CD4-positive, alpha-beta T cell treated with Interleukin-17A for 4 hours (primary cell): ENCODE data around the gene CACNB2.

Source experiments
- DNase-seq: peaks from one replicate; pipeline ENCODE4 v3.0.0-alpha.2; 2020; ENCODE audit warnings: mixed read lengths

The CACNB2 gene

DNA sequence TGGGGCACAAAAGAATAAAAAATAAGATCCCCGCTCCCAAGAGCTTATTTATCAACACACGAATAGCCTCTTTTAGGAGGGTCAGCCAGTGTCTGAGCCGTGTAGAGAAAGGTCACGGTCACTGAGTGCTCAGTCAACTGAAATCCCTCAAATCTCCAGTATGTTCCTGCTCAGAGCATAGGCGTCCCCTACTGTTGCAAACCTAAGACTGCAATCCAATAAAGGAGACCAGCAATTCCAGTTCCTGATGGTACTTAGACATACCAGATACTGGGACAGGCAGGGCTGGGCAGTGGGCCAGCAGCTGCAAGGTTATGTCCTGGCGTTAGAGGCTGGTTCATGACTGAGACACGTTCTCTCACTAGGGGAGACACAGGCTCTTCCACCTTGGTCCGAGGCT is 93.6 kb downstream of the CACNB2 start:
- DNase-seq, result no peak

DNA sequence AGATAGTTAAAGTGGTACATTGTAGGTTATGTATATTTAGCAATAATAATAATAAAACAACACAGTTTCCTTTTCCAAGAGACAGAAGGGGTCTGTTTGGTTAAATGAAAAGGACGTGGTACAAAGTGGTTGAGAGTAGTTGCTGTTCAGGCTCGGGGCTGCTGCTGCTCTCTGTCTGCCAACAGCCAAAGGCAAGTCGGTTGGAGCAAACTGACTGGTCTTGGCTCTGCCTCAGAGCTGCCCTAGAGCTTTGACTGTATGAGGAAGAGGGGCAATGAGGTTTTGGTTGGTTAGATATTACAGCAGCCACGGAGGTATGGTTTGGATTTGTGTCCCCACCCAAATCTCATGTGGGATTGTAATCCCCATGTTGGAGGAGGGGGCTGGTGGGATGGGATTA is 95.3 kb downstream of the CACNB2 start:
- DNase-seq, result no peak

DNA sequence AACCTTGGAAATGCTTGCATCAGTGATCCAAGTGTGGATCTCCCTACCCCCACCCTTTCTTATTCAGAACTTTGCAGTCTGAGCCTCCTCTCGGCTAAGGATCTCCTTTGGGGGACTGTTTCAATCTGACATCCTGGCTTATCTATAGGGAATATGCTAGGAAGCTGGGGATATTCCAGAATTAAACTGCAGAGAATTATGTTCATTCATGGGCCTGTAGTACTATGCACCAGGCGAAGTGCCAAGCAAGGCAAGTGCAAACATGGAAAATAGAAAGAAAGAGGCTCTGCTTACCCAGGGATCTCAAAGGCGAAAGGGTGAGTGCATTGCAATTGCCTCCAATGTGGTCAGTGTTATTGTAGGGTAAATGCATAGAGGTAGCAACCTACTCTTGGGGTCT is 96.5 kb downstream of the CACNB2 start:
- no peak for DNase-seq

DNA sequence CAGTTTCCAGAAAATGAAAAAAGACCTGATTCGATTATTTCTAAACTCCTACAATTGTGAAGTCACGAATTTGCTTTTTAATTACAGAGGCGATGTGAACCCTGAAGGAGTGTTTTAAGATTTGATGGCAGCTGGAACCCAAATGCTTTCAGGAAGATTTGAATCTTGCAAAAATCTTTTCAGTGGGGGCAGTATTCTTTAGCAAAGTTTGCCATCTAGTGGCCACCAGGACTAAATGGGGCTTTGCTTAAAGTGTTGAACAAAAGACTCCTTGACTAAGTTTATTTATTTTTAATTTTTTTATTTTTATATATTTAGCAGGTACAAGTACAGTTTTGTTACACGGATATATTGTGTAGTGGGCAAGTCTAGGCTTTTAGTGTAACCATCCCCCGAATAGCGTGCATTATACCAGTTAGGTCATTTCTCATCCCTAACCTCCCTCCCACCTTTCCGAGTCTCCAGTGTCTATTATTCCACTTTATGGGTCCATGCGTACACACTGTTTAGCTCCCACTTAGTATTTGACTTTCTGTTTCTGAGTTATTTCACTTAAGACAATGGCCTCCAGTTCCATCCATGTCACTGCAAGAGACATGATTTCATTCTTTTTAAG is 98.8 kb downstream of the CACNB2 start:
- DNase-seq, result no peak

DNA sequence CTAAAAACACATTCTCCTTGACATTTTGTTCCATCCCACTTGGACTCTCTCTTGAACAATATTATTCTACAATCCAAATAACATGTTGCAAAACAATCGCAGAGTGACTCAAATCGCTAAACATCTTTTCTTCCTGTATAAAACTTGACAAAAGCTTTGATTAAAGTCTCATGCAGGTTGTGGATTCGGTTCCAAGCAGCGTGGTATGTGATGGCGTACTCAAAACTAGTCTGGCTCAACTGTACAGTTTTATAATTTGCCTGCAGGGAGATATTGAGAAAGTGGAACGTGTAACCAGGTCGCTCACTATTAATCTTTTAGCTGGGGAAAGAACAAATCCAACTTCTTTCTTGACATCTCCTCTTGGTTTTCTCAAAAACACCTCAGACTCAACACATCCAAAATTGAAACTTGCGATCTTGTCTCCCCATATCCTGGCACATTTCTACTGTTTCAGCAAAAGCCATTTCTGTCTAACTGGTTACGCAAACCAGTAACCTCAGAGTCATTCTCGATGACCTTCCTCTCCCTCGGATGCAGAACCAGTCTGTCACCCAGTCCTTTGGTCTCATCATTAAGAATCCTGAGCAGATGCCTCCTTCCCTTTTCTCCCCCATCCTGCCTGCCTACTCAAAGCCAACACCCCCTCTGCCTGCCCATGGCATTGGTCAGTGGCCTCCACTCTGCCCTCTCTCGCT is 100.1 kb downstream of the CACNB2 start:
- DNase-seq, result no peak

DNA sequence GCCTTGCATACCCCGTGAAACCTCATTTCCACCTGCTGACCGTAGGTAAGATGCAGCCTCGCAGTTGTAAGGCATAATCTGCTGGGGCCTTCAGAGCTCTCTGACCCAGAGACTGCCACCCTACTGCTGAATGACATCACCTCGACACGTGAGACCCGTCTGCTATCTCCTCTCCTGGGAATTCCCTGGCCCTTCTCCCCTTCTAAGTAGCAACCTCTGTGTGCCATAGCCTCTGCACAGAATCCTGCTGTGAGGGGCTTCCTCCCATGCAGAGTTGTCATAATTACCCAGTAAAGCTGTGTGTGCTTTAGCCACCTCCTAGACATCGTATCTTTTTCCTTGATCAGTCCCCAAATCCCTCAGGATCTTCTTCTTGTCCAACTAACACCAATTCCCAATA is 106.7 kb downstream of the CACNB2 start:
- no peak for DNase-seq

DNA sequence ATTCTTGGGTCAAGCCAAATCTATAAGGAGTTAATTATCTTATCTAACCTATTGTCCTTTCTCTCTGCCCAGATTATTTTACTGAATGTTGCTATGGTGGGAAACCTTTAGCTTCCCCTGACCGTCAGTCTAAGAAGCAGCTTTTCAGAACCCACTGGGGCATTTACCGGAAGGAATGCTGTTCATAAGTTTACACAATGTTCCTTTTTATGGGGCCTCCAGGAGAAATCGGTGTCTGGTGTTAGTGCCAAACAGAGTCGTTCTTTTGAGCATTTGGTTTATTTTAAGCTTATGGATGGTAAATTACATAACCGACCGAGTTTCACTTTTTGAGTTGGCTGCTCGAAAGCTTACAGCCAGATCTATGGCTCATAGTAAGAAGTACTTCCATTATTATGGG is 111.9 kb downstream of the CACNB2 start:
- DNase-seq, result no peak

DNA sequence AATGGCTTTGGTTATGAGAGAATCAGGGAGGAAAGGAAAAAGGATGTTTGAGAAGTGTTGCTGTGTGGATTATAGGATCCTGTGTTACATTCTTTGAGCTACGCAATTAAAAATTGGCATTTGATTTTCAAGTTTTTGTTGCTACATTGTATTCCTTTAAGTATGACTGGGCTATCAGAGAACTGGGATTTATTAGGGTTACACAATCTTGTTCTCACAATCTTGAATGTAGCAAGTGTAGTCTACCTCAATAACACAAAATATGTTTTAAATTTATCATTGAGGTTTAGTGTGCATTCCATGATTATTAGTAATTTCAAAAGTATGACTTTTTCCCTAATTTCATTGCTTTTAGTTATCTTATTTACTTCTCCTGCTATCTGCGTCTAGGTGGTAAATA is 113.9 kb downstream of the CACNB2 start:
- no peak for DNase-seq

DNA sequence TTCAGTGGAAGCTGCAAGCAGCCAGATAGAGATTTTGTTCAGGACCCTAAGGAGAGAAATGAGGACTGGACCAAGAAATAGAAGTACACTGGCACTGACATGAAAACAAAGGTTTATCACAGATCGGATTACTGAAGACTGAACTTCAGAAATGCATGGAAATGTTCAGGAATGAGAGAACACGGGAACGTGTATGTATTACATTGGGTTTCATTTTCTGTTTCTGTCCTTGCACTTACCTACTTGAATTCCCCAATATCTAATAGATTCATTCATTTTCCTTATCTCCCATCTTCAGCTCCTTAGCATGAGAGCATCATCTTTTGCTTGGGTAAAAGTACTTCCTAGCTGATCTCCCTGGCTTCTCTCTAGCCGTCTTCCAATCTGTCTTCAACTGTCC is 114.5 kb downstream of the CACNB2 start:
- DNase-seq, result no peak

DNA sequence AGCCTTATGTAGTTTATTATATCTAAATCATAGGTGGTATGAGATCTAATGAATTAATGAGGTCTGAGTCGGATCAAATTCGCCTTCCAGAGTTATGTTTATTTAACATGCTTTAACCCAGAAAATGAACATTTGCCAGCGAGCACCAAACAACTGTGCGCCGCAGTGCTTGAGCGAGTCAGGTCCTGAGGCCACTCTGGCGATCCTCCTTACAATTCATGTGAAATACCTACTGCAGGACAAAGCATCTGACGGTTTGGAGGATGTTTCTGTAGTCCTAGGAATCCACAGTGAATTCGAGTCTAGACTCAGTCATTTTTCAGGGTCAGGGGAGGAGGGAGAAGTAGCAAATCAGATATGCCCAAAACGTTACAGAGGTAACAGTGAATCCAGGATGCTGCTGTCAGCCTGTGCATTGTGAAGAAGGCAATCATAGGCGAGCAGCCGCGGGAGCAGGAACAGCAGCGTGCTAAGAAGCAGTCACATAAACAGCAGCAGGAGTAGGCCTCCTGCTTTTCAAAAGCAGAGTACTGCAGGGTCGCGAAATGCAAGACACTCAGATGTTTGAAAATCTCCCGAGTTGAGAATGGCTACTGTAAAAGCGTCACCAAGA is 120.2 kb downstream of the CACNB2 start:
- no peak for DNase-seq

DNA sequence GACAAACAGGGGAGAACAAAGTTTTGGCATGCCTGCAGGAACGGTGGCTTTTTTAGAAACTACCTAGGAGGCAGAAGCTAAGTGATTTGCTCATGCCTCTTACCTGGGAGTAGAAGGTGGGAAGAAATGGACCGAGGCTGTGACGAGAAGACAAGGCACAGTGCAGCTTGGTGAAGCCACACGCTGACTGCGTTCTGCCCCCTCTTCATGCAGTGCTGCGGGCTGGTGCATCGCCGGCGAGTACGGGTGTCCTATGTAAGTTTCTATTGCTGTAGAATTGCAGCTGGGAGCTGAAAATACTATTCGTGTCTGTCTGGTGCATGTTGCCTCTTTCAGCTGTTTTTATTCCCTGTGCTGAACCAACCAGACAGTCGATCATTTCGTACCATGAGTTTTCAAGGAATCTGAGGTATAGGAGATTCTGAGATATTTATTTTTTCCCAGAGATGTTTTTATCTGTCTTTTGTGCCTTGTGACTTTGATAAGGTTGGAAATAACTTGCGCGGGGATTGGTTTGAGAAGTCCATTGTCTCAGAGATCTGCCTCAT is 120.9 kb downstream of the CACNB2 start:
- no peak for DNase-seq

DNA sequence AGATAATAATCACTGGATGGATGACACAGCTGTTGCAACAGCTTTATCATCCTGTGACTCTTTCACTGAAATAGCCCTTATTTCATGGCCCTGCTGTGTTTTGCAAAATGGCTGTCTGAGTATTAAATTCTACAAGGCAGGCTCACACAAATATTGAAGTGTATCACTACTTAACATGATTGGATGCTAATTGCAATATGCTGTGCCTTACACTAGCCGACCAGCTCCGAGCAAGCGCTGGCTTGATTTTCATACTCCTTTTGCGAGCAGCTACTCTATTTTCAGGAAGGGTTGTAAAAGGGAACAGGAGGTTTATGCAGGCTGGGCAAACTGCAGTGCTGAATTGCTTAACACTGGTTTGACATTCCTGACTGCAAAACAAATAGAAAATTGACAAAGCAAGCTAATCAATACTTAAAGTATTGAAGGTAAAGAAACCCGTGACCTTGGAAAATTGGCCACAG is 121.6 kb downstream of the CACNB2 start:
- DNase-seq, result no peak

DNA sequence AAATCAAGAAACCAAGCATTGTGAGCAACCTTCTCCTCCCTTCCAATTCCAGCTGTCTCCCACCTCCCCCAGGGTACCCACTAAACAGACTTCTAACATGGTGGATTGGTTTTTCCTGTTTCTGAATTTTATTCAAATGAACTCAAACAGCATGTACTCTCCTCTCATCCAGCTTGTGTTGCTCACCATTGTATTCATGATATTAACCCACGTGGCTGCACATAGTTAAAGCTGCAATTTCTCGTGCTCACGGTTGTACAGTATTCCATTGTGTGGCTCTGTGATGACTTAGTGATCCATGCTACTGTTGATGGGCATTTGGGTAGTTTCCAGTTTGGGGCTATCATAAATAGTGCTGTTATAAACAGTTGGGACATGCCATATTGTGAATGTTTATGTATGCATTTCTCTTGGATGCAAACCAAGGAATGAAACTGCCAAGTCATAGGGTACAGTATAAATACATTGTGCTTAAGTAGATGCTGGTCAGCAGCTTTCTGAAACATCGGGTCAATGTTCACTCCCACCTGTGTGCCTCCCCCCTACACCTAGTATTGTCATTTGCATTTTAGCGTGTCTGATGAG is 124.3 kb downstream of the CACNB2 start:
- DNase-seq, result no peak

DNA sequence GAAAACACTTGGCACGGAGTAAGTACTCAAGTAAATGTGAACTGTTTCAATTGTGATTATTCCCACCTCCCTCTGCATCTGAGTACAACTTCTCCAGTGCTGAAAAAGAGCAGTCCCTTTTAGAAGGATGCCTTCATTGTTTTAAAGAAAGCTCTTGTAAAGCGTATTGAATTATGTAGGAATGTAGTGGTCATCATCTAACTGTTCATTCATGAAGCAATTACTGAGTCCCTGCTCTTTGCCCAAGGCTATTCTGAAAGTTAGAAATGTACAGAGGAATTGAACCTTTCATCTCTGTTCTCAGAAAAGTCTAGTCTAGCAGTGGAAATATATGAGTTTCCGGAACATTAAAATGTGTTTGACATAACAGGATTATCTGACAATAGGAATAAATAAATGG is 127.8 kb downstream of the CACNB2 start:
- DNase-seq, result no peak

DNA sequence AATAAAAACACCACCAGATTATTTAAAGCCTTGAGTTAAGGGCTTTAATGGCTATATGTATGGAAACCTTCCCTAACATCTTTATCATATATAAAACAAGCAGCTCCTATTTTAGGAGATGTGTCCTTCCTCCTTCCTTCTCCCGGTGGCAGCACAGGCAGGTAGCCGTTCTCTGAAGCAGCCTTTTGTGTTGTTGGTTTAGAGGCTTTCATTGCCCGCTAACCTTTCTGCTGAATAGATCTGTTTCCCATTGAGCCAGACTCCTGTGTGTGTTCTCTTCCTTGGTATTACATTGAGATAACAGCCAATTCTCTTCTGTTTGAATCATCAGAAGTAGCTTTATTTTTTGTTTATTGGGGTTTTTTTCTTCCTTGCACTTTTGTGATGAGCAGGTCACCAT is 131.3 kb downstream of the CACNB2 start:
- DNase-seq, result no peak

DNA sequence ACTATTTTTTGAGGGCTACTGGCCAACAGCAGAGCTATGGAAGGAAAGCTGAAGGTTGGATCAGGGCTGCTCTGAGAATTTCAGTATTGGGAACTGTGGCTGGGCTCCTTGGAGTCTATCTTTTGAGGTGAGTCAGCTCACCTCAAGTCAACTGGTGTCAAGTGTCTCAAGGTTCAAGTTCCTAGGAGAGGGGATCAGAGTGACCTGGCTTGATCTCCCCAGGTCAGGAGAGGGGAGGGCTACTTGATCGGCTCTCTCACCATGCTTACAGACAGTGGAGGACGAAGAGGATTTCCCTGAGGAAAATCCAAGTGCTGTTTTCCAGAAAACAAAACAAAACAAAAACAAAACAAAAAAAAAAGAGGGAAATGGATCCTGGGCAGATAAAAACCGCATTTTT is 132.8 kb downstream of the CACNB2 start:
- DNase-seq, result no peak

DNA sequence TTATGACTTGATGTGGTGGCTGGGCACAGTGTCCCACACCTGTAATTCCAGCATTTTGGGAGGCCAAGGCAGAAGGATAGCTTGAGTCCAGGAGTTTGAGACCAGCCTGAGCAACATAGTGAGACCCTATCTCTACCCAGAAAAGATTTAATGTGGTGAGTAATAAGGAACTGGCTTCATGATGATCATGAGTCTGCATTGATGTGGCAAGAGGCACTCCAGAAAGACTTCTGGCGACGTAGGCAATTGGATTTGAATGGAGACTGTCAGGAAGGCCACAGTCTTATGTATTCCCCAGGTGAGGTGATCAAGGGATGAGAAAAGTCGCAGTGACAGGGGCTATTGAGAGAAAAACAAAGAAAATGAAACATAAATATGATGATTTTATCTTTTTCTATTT is 138.0 kb downstream of the CACNB2 start:
- no peak for DNase-seq

DNA sequence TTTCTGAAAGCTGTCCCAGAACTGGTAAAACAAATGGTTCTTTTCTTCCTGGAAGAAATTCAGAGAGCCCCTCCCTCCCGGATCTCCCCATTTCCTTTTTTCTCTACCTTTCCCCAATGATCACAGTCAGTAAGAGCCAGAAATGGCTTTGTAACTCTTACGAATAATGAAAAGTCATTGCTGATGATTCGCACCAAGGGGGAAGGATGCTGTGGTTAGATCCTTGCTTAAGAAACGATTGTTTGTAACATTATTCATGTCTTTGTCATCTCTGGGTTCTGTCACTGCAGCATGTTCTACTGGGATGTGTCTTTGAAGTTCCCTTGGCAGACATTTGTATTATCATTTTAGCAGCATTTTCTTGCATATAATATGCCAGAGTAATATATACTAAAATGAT is 138.9 kb downstream of the CACNB2 start:
- no peak for DNase-seq

DNA sequence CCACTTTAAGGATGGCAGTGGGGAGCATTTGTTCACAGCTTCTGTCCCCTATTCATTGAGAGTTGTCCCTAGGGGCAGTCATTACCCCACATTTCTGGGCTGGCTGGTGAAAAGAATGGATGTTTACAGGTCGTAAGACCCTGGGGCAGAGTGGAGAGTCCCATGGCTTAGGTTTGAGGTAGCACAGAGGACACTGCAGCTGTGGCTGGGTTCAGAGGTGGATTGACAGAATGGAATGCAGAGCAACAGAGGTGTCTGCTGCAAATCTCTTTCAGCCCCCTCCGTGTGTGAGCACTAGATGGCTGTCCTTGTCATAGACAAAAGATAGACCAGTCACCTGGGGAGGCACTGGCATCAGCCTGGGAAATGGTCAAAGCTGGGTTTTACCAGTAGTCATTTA is 141.9 kb downstream of the CACNB2 start:
- DNase-seq, result no peak

DNA sequence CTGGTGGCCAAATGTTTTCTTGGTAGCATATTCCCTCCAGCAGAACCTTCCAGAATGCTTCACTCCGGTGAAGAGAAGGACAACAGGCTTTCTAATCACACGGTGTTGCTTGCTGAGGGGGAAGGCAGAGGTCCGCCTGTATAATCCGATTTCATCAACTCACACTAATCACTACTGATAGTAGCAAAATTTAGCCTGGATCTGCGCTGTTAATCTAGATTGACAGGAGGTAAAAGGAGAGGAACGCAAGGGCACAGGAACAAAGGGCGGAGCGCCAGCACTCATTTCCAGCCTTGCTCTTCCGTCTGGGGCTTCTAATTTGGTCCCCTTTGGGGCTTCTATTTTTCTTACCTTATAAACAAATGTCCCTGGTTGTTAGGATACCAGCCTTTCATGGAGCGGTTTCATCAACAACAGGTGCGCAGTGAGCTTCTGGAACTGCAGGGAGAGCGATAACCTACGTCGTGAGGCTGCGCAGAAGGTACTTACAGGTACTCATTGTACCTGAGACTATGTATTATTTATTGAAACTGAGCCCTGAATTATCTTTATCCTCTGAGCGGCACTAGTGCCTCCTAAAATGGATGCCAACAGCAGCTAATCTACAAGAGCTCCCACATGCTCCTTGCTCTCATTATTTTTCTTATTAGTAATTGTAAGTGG is 150.6 kb downstream of the CACNB2 start:
- no peak for DNase-seq

DNA sequence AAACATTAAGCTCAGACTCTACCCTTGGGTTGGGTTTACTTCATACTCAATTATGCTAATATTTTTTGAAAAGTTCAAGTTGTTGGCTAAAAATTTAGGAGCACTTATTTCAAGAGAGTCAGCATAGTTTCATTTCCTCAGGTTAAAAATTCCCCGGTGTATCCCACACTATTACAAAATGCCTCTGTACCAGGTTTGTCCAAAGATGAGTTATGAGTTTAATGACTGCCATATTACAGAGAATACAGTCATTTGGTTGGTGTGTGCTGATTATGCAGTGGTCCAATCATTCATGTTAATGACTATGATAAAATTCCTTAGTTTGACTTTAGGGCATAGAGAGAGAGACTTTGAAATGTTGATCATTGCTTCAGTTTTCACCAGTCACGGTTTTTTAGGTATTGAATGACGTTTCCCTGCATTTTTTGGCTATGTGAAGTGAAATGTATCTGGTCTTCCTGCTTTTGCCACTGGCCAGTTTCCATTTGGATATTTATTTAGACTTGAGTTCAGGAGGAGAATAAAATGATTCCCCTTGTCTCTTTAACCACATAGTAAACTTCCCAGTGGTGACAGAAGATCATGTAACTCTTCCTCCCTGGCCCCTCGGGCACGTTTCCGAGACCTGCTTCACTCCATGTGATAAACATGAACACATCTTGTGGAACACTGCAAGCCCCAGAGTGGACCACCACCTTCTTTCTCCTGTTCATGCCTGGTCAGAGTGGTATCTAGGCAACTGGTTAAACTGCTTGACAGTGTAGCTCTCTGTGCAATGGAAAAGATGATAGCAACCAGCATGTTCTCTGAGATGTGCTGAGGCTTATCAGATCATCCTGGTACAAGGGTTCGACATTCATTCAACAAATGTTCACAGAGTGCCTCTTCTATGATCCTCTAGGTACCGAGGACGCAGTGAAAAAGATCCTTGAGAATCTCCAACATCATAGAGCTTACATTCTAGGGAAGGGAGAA is 153.6 kb downstream of the CACNB2 start:
- DNase-seq, result no peak

DNA sequence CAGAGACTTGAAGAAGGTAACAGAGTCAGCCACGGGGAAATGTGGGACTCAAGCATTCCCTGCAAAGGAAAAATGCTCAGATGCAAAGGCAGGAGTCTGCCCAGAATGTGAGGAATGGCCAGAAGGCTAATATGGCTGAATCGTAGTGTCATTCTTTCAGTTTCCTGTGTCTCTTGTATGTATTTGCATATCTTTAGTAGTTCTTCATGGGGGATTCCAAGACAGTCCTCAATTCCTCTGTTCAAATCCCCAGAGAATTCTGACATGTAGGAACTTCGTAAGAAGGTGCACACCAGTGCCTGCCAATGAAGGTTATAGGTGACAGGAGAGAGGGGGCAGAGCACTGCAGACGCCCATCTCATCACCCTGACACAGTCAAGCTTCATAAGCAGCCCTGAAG is 154.4 kb downstream of the CACNB2 start:
- DNase-seq, result no peak
